ENCODE results near the gene FEZF2.

FEZF2 gene

GRCh38 chr3:62323241-62323640, 50.1 kb downstream of the FEZF2 start:
- DNase-seq = no peak

All from SW 1271 (cell line).